Prostate gland (tissue), 2 donors: Measurements from ENCODE around the gene PAQR4. TPM values are rescaled to one million over a fixed set of nuclear protein-coding genes. Genes with fewer than 3 reads are reported as not detected.
"Not testable (repeated sequence)": the region's sequence is repeated elsewhere in the genome, so short reads cannot be mapped to it uniquely, and the experiment has no call there.

Experiments
- DNase-seq: peaks from one replicate; pipeline ENCODE4 v3.0.0-alpha.2; 2019; ENCODE audit warnings: low spot score
- H3K27ac ChIP-seq, 2 donors: fragments of 200-600 bp; sonication (generic); 2 replicates each; pipeline ENCODE4 v1.5.1; 2017 to 2019
- H3K27me3 ChIP-seq: fragments of 200-600 bp; sonication (generic); replicated peaks from 2 replicates; pipeline ENCODE4 v1.5.1; 2019; ENCODE audit not compliant: insufficient read depth
- H3K36me3 ChIP-seq, 2 donors: fragments of 200-600 bp; sonication (generic); 1 replicate in 1 of 2; 2 replicates in 1 of 2; pipeline versions ENCODE4 v1.5.1 to v1.8.1; 2017 to 2019
- H3K4me1 ChIP-seq: fragments of 200-600 bp; sonication (generic); replicated peaks from 2 replicates; pipeline ENCODE4 v1.5.1; 2019
- H3K4me3 ChIP-seq, 2 donors: fragments of 200-600 bp; sonication (generic); 2 replicates each; pipeline ENCODE4 v1.5.1; 2017 to 2019
- H3K9me3 ChIP-seq: fragments of 200-600 bp; sonication (generic); 2 replicates; pipeline ENCODE4 v1.5.1; 2017
- POLR2A ChIP-seq: fragments of 450-650 bp; IDR thresholded peaks from one replicate; pipeline ENCODE4 v1.6.1; 2016; ENCODE audit warnings: antibody characterized with exemption, mild to moderate bottlenecking
- POLR2AphosphoS5 ChIP-seq: sonication (generic); formaldehyde crosslinking; IDR thresholded peaks from one replicate; pipeline ENCODE4 v1.6.1; 2017; ENCODE audit warnings: antibody characterized with exemption
- WGBS: methylation state at CpG from one replicate; pipeline ENCODE4 v1.1.5; 2018; 5-methylcytosine and 5-hydroxymethylcytosine counted together
- intact Hi-C: fragments of 100-400 bp; cut with DNase I; formaldehyde crosslinking; loops from one replicate; pipeline ENCODE4 v1.14.2; 2022
- total RNA-seq, 2 donors: library from RNA; depleted of rRNA; stranded (reverse); fragments of >200 nt; gene quantifications; one replicate each; pipeline ENCODE4 v1.1.0, GENCODE V29; 2016
- TF ChIP-seq, protein P1 (sequence below), 4 experiments: fragments of 200-600 bp in 2 of 4; fragments of 450-650 bp in 2 of 4; sonication (generic) in 2 of 4; IDR thresholded peaks; 1 replicate in 3 of 4; 2 replicates in 1 of 4; pipeline ENCODE4 v1.5.1; 2016 to 2019; ENCODE audit warnings: antibody characterized with exemption in 4 of 4, mild to moderate bottlenecking in 2 of 4, moderate library complexity in 2 of 4

The PAQR4 gene
- total RNA-seq, 2 donors from 2014 or later, result 9.1 to 25.1 TPM

DNA sequence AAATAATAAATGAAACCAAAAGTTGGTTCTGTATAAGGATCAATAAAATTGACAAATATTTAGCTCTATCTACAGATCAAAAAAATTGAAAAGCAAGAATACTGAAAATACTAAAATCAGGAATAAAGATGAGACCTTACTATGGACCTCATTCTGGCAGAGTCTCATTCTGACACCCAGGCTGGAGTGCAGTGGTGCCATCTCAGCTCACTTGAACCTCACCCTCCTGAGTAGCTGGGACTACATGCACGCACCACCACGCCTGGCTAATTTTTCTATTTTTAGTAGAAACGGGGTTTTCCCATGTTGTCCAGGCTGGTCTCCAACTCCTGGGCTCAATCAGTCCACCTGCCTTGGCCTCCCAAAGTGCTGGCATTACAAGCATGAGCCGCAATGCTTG lies 27.1 kb upstream of the PAQR4 start:
- Histone ChIP-seq H3K9me3 (no peaks in the 10 kb centered on the region), H3K27ac (no peak overlapping the region), H3K4me3 (no peak overlapping the region), H3K36me3 (peaks cover 13 to 16% of the 10 kb centered on the region in 2 donors), H3K4me1 (no peaks in the 10 kb centered on the region), H3K27me3 (no peaks in the 10 kb centered on the region)
- no peak for DNase-seq
- intact Hi-C loops, result no loop called here
- TF ChIP-seq POLR2A (no peak), POLR2AphosphoS5 (no peak)
- TF ChIP-seq, protein P1, sequence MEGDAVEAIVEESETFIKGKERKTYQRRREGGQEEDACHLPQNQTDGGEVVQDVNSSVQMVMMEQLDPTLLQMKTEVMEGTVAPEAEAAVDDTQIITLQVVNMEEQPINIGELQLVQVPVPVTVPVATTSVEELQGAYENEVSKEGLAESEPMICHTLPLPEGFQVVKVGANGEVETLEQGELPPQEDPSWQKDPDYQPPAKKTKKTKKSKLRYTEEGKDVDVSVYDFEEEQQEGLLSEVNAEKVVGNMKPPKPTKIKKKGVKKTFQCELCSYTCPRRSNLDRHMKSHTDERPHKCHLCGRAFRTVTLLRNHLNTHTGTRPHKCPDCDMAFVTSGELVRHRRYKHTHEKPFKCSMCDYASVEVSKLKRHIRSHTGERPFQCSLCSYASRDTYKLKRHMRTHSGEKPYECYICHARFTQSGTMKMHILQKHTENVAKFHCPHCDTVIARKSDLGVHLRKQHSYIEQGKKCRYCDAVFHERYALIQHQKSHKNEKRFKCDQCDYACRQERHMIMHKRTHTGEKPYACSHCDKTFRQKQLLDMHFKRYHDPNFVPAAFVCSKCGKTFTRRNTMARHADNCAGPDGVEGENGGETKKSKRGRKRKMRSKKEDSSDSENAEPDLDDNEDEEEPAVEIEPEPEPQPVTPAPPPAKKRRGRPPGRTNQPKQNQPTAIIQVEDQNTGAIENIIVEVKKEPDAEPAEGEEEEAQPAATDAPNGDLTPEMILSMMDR (IDR thresholded peaks at IDR 0.05), result no peak
- WGBS, result 88% methylated on average over 4 of the region's 4 CpGs

DNA sequence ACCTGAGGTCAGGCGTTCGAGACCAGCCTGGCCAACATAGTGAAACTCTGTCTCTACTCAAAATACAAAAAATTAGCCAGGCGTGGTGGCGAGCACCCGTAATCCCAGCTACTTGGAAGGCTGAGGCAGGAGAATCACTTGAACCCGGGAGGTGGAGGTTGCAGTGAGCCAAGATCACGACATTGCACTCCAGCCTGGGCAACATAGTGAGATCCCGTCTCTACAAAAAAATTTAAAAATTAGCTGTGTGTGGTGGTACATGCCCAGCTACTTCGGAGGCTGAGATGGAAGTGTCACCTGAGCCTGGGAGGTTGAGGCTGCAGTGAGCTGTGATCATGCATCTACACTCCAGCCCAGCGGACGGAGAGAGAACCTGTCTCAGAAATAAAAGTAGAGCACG lies 25.4 kb upstream of the PAQR4 start:
- H3K4me1 ChIP-seq, H3K27me3 ChIP-seq, H3K36me3 ChIP-seq, DNase-seq, H3K9me3 ChIP-seq, H3K27ac ChIP-seq, H3K4me3 ChIP-seq, intact Hi-C loops: not testable (repeated sequence)
- WGBS, result 93% methylated on average over 12 of the region's 12 CpGs

DNA sequence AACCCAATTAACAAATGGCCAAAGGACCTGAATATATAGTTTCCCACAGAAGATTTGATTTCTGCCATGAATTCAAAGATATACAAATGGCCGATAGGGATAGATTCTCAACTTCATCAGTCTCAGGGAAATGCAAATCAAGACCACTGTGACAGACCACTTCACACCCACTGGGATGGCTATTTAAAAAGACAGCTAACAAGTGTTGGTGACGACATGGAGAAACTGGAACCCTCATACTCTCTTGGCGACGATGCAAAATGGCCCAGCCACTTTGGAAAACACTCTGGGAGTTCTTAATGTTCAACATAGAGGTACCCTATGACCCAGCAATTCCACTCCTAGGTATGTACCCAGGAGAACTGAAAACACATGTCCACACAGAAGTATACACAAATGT lies 22.5 kb upstream of the PAQR4 start:
- Histone ChIP-seq H3K36me3 (peaks cover 0 to 3% of the 10 kb centered on the region in 2 donors), H3K9me3 (no peaks in the 10 kb centered on the region), H3K27me3 (no peaks in the 10 kb centered on the region), H3K4me3 (no peak overlapping the region), H3K4me1 (no peaks in the 10 kb centered on the region), H3K27ac (no peak overlapping the region)
- no peak for DNase-seq
- intact Hi-C loops, result no loop called here
- 99% methylated on average over 4 of the region's 4 CpGs for WGBS
- TF ChIP-seq POLR2AphosphoS5, result no peak
- no peak for TF ChIP-seq POLR2A
- TF ChIP-seq, protein P1 (IDR thresholded peaks at IDR 0.05), result no peak

DNA sequence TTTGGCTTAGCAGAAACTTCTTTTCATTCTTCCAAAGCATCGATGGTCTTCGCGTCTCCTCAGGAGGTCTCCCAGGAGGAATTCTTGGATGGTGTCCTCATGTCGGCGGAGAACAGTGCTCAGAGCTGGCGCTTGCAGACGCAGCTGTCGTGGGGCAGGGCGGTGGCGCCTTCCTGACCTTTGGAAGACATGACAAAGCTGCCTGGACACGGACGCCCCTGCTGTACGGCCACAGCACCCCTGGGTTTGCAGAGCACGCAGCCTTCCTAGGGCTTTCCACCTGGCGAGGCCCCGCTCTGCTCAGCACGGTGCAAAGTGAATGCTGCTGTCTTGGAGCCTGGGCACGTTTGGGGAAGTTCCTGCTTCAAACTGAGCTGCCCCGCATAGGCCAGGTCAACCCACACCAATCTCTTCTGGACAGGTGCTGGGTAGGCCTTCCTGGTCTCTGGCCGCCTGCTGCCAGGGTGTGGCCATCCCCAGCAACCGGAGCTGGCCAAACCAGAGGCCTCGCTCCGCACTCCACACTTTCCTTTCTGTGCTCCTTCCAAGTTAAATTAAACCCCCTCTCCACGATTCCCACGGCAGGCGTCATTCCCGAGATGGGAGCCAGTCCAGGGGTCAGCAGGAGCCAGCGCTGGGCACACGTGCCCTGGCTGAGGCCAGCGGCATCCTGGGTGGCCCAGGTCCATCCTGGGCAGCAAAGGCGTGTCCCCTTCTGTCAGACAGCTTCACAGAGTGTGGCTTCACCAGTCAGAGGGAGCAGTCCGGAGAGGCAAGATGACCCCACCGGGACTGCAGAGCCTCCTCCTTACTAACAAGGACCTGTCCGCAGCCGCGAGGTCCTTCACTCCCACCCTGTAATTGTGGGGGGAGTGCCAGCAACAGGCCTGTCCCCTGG lies 20.1 kb upstream of the PAQR4 start:
- intact Hi-C loops, result no loop called here
- no peak overlapping the region for H3K4me3 ChIP-seq
- no peak for TF ChIP-seq POLR2A
- TF ChIP-seq, protein P1 (IDR thresholded peaks at IDR 0.05), result no peak
- no peak for TF ChIP-seq POLR2AphosphoS5
- H3K36me3 ChIP-seq, result no peaks in the 10 kb centered on the region
- H3K27me3 ChIP-seq, result no peaks in the 10 kb centered on the region
- 87% methylated on average over 36 of the region's 36 CpGs for WGBS
- H3K9me3 ChIP-seq, result no peaks in the 10 kb centered on the region
- no peak overlapping the region for H3K27ac ChIP-seq
- no peak for DNase-seq
- H3K4me1 ChIP-seq, result no peaks in the 10 kb centered on the region

DNA sequence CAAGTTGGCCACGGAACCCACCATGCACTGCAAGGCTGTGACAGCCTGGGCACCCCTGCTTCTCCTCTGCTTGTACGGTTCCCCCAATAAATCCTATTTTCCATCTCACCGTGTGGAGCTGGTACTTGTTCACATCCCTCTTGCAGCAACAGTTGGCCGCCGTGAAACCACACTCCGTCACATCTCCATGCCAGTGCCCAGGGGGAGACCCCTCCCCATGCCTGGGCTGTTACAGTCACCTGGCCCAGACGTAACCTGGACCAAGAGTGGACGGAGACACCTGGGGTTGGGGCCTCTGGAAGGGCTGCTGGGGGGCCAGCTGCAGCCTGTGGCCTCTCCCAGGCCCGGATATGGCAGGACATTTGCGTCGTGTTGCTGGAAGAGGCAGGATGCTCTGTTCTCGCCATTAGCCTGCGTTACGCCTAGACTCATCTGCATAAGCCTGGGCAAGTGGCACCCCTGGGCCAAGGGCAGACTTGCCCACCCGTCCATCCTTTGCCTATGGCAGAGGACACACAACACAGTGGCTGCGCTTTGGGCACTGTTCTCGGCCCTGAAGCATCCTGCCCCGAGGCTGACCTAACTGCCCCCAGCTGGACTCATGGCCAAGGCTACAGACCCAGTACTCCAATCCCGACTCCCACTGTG lies 19.3 kb upstream of the PAQR4 start:
- no peak for TF ChIP-seq POLR2AphosphoS5
- TF ChIP-seq POLR2A, result no peak
- 91% methylated on average over 19 of the region's 19 CpGs for WGBS
- DNase-seq, result no peak
- Histone ChIP-seq H3K9me3 (no peaks in the 10 kb centered on the region), H3K27ac (no peak overlapping the region), H3K27me3 (no peaks in the 10 kb centered on the region), H3K4me3 (no peak overlapping the region), H3K36me3 (no peaks in the 10 kb centered on the region), H3K4me1 (no peaks in the 10 kb centered on the region)
- intact Hi-C loops, result no loop called here
